A673 (cell line): ENCODE data around the gene BMERB1.

ENCODE experiments used
- EZH2 ChIP-seq: fragments of 200-600 bp; sonication (generic); IDR thresholded peaks from 2 replicates; pipeline ENCODE4 v1.6.1; 2017; ENCODE audit warnings: borderline replicate concordance, low read depth, mild to moderate bottlenecking, mixed read lengths, antibody characterized with exemption, low read length; ENCODE audit not compliant: poor library complexity, severe bottlenecking
- TF ChIP-seq, protein P1 (sequence below): fragments of 300-800, 200-600 bp; sonication (generic); conservative IDR thresholded peaks from 2 replicates; pipeline ENCODE4 v1.5.1; 2017; ENCODE audit warnings: low read depth, mild to moderate bottlenecking, antibody characterized with exemption, low read length, moderate library complexity, mixed read lengths

DNA sequence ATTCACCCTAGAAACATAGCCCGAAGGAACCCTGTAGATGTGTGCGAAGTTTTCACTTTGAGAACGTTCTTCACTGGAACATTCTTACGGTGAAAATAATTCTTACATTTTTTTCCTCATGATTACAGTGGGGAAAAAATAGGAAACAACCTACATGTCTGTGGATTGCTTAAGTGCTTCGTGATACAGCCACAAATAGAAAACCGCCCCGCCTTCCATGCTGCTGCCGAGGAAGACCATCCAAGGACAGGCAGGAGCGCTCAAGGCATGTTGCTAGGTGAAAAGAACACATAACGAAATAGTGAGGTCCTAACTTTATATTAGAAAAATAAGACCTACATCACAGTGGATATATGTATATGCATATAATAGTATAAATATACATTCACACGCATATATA lies 78.8 kb downstream of the BMERB1 start:
- TF ChIP-seq, protein P1, sequence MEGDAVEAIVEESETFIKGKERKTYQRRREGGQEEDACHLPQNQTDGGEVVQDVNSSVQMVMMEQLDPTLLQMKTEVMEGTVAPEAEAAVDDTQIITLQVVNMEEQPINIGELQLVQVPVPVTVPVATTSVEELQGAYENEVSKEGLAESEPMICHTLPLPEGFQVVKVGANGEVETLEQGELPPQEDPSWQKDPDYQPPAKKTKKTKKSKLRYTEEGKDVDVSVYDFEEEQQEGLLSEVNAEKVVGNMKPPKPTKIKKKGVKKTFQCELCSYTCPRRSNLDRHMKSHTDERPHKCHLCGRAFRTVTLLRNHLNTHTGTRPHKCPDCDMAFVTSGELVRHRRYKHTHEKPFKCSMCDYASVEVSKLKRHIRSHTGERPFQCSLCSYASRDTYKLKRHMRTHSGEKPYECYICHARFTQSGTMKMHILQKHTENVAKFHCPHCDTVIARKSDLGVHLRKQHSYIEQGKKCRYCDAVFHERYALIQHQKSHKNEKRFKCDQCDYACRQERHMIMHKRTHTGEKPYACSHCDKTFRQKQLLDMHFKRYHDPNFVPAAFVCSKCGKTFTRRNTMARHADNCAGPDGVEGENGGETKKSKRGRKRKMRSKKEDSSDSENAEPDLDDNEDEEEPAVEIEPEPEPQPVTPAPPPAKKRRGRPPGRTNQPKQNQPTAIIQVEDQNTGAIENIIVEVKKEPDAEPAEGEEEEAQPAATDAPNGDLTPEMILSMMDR: no peak
- TF ChIP-seq EZH2: no peak
